Measurements from ENCODE around the gene GPA33. TPM values are rescaled to one million over a fixed set of nuclear protein-coding genes. Genes with fewer than 3 reads are reported as not detected.

Gene GPA33
- total and polyA plus RNA-seq, 5 donors from 2014 or later, result 21.0 to 121 (median 56.6) TPM

GRCh38 chr1:167064621-167065020, 25.6 kb downstream of the GPA33 start:
- no peak for DNase-seq
- H3K4me3 Mint-ChIP-seq, result no peak overlapping the region
- H3K4me3 ChIP-seq (ENCODE audit: low read depth, low read length), result no peak overlapping the region
- peaks cover 19% of the 10 kb centered on the region for H3K36me3 ChIP-seq (ENCODE audit: control insufficient read depth, insufficient read depth, low read length)
- H3K27ac ChIP-seq (ENCODE audit: insufficient read depth, low read length, poor library complexity, severe bottlenecking), result no peak overlapping the region
- H3K36me3 Mint-ChIP-seq, result peaks cover 33% of the 10 kb centered on the region
- peak overlapping the region in 1 of 3 donors; percentile 52 for H3K27ac Mint-ChIP-seq
- H3K4me1 Mint-ChIP-seq, result peaks cover under 1 to 14% (median 4%) of the 10 kb centered on the region in 4 donors
- no peaks in the 10 kb centered on the region for H3K9me3 Mint-ChIP-seq
- no peaks in the 10 kb centered on the region for H3K27me3 Mint-ChIP-seq
- H3K27me3 ChIP-seq (ENCODE audit: control insufficient read depth, insufficient read depth, low read length), result no peaks in the 10 kb centered on the region
- ATAC-seq (ENCODE audit: low read depth in 2 of 2), result no peak
- H3K4me1 ChIP-seq (ENCODE audit: control insufficient read depth, insufficient read depth, low read length, poor library complexity, severe bottlenecking), result peaks cover 4% of the 10 kb centered on the region
- no peaks in the 10 kb centered on the region for H3K9me3 ChIP-seq (ENCODE audit: control insufficient read depth in 2 of 2, low read length in 2 of 2)

GRCh38 chr1:167061073-167061464, 29.1 kb downstream of the GPA33 start:
- Mint-ChIP-seq H3K4me3 (no peak overlapping the region), H3K27ac (no peak overlapping the region), H3K36me3 (peaks cover 18% of the 10 kb centered on the region), H3K4me1 (peaks cover 0 to 10% (median 5%) of the 10 kb centered on the region in 4 donors), H3K9me3 (no peaks in the 10 kb centered on the region), H3K27me3 (no peaks in the 10 kb centered on the region)
- H3K4me1 ChIP-seq (ENCODE audit: control insufficient read depth, insufficient read depth, low read length, poor library complexity, severe bottlenecking), result peaks cover 5% of the 10 kb centered on the region
- no peak overlapping the region for H3K4me3 ChIP-seq (ENCODE audit: low read depth, low read length)
- no peaks in the 10 kb centered on the region for H3K9me3 ChIP-seq (ENCODE audit: control insufficient read depth in 2 of 2, low read length in 2 of 2)
- H3K27me3 ChIP-seq (ENCODE audit: control insufficient read depth, insufficient read depth, low read length), result no peaks in the 10 kb centered on the region
- no peak for DNase-seq
- no peak overlapping the region for H3K27ac ChIP-seq (ENCODE audit: insufficient read depth, low read length, poor library complexity, severe bottlenecking)
- peaks cover 19% of the 10 kb centered on the region for H3K36me3 ChIP-seq (ENCODE audit: control insufficient read depth, insufficient read depth, low read length)
- no peak for ATAC-seq (ENCODE audit: low read depth in 2 of 2)

GRCh38 chr1:167060141-167061072, 29.8 kb downstream of the GPA33 start:
- DNase-seq, result no peak
- Mint-ChIP-seq H3K9me3 (no peaks in the 10 kb centered on the region), H3K4me3 (no peak overlapping the region), H3K27me3 (no peaks in the 10 kb centered on the region), H3K4me1 (peaks cover 0 to 10% (median 5%) of the 10 kb centered on the region in 4 donors), H3K36me3 (peaks cover 18% of the 10 kb centered on the region), H3K27ac (no peak overlapping the region)
- H3K27ac ChIP-seq (ENCODE audit: insufficient read depth, low read length, poor library complexity, severe bottlenecking), result no peak overlapping the region
- peaks cover 22% of the 10 kb centered on the region for H3K36me3 ChIP-seq (ENCODE audit: control insufficient read depth, insufficient read depth, low read length)
- H3K9me3 ChIP-seq (ENCODE audit: control insufficient read depth in 2 of 2, low read length in 2 of 2), result no peaks in the 10 kb centered on the region
- ATAC-seq (ENCODE audit: low read depth in 2 of 2), result no peak
- H3K27me3 ChIP-seq (ENCODE audit: control insufficient read depth, insufficient read depth, low read length), result no peaks in the 10 kb centered on the region
- H3K4me3 ChIP-seq (ENCODE audit: low read depth, low read length), result no peak overlapping the region
- H3K4me1 ChIP-seq (ENCODE audit: control insufficient read depth, insufficient read depth, low read length, poor library complexity, severe bottlenecking), result peaks cover 5% of the 10 kb centered on the region

GRCh38 chr1:167059809-167060107, 30.4 kb downstream of the GPA33 start:
- DNase-seq (no peak), ATAC-seq (ENCODE audit: low read depth in 2 of 2) (no peak)
- peaks cover 0 to 10% (median 5%) of the 10 kb centered on the region in 4 donors for H3K4me1 Mint-ChIP-seq
- H3K27ac Mint-ChIP-seq, result peak overlapping the region in 1 of 3 donors; percentile 46
- H3K4me3 Mint-ChIP-seq, result no peak overlapping the region
- Histone ChIP-seq H3K27me3 (ENCODE audit: control insufficient read depth, insufficient read depth, low read length) (no peaks in the 10 kb centered on the region), H3K9me3 (ENCODE audit: control insufficient read depth in 2 of 2, low read length in 2 of 2) (no peaks in the 10 kb centered on the region), H3K4me1 (ENCODE audit: control insufficient read depth, insufficient read depth, low read length, poor library complexity, severe bottlenecking) (peaks cover 5% of the 10 kb centered on the region), H3K4me3 (ENCODE audit: low read depth, low read length) (no peak overlapping the region), H3K36me3 (ENCODE audit: control insufficient read depth, insufficient read depth, low read length) (peaks cover 28% of the 10 kb centered on the region), H3K27ac (ENCODE audit: insufficient read depth, low read length, poor library complexity, severe bottlenecking) (no peak overlapping the region)
- peaks cover 18% of the 10 kb centered on the region for H3K36me3 Mint-ChIP-seq
- H3K9me3 Mint-ChIP-seq, result no peaks in the 10 kb centered on the region
- H3K27me3 Mint-ChIP-seq, result no peaks in the 10 kb centered on the region

- H3K4me3 Mint-ChIP-seq, result no peak overlapping the region
Observed at GRCh38 chr1:167059045-167059808, 30.9 kb downstream of the GPA33 start.

GRCh38 chr1:167057241-167057688, 32.9 kb downstream of the GPA33 start:
- no peak for ATAC-seq (ENCODE audit: low read depth in 2 of 2)
- H3K4me3 ChIP-seq (ENCODE audit: low read depth, low read length), result no peak overlapping the region
- H3K4me1 ChIP-seq (ENCODE audit: control insufficient read depth, insufficient read depth, low read length, poor library complexity, severe bottlenecking), result peaks cover 5% of the 10 kb centered on the region
- peaks cover 16% of the 10 kb centered on the region for H3K36me3 Mint-ChIP-seq
- H3K27ac Mint-ChIP-seq, result no peak overlapping the region
- H3K4me3 Mint-ChIP-seq, result no peak overlapping the region
- no peaks in the 10 kb centered on the region for H3K27me3 ChIP-seq (ENCODE audit: control insufficient read depth, insufficient read depth, low read length)
- no peaks in the 10 kb centered on the region for H3K9me3 ChIP-seq (ENCODE audit: control insufficient read depth in 2 of 2, low read length in 2 of 2)
- no peaks in the 10 kb centered on the region for H3K9me3 Mint-ChIP-seq
- peaks cover 0 to 10% (median 5%) of the 10 kb centered on the region in 4 donors for H3K4me1 Mint-ChIP-seq
- peak in 1 of 3 donors; percentile 57 for DNase-seq
- H3K36me3 ChIP-seq (ENCODE audit: control insufficient read depth, insufficient read depth, low read length), result peaks cover 40% of the 10 kb centered on the region
- no peak overlapping the region for H3K27ac ChIP-seq (ENCODE audit: insufficient read depth, low read length, poor library complexity, severe bottlenecking)
- H3K27me3 Mint-ChIP-seq, result no peaks in the 10 kb centered on the region

More at GRCh38 chr1:167059045-167059808, 30.9 kb downstream of the GPA33 start:
- peak; percentile 49 to 64 (median 61) for DNase-seq
- H3K9me3 Mint-ChIP-seq, result no peaks in the 10 kb centered on the region
- H3K36me3 Mint-ChIP-seq, result peaks cover 15% of the 10 kb centered on the region
- no peak overlapping the region for H3K27ac ChIP-seq (ENCODE audit: insufficient read depth, low read length, poor library complexity, severe bottlenecking)
- H3K27me3 ChIP-seq (ENCODE audit: control insufficient read depth, insufficient read depth, low read length), result no peaks in the 10 kb centered on the region
- H3K27me3 Mint-ChIP-seq, result no peaks in the 10 kb centered on the region
- peaks cover 33% of the 10 kb centered on the region for H3K36me3 ChIP-seq (ENCODE audit: control insufficient read depth, insufficient read depth, low read length)
- peak; percentile 58 to 60 for ATAC-seq (ENCODE audit: low read depth in 2 of 2)
- peak overlapping the region; percentile 37 for H3K4me3 ChIP-seq (ENCODE audit: low read depth, low read length)
- peaks cover 5% of the 10 kb centered on the region for H3K4me1 ChIP-seq (ENCODE audit: control insufficient read depth, insufficient read depth, low read length, poor library complexity, severe bottlenecking)
- H3K9me3 ChIP-seq (ENCODE audit: control insufficient read depth in 2 of 2, low read length in 2 of 2), result no peaks in the 10 kb centered on the region
- H3K27ac Mint-ChIP-seq, result peak overlapping the region in 2 of 3 donors; percentile 52 to 71
- peaks cover 0 to 10% (median 5%) of the 10 kb centered on the region in 4 donors for H3K4me1 Mint-ChIP-seq

GRCh38 chr1:167056529-167057231, 33.5 kb downstream of the GPA33 start:
- H3K27ac ChIP-seq (ENCODE audit: insufficient read depth, low read length, poor library complexity, severe bottlenecking), result no peak overlapping the region
- no peaks in the 10 kb centered on the region for H3K27me3 ChIP-seq (ENCODE audit: control insufficient read depth, insufficient read depth, low read length)
- peaks cover 46% of the 10 kb centered on the region for H3K36me3 ChIP-seq (ENCODE audit: control insufficient read depth, insufficient read depth, low read length)
- no peak for DNase-seq
- H3K4me1 Mint-ChIP-seq, result peaks cover 0 to 10% (median 5%) of the 10 kb centered on the region in 4 donors
- ATAC-seq (ENCODE audit: low read depth in 2 of 2), result no peak
- no peaks in the 10 kb centered on the region for H3K9me3 Mint-ChIP-seq
- H3K4me3 Mint-ChIP-seq, result no peak overlapping the region
- H3K36me3 Mint-ChIP-seq, result peaks cover 22% of the 10 kb centered on the region
- no peak overlapping the region for H3K27ac Mint-ChIP-seq
- peaks cover 5% of the 10 kb centered on the region for H3K4me1 ChIP-seq (ENCODE audit: control insufficient read depth, insufficient read depth, low read length, poor library complexity, severe bottlenecking)
- no peaks in the 10 kb centered on the region for H3K27me3 Mint-ChIP-seq
- H3K4me3 ChIP-seq (ENCODE audit: low read depth, low read length), result no peak overlapping the region
- no peaks in the 10 kb centered on the region for H3K9me3 ChIP-seq (ENCODE audit: control insufficient read depth in 2 of 2, low read length in 2 of 2)
